HCT116 (cell line): Measurements from ENCODE around the gene FAM171A1. TPM values are rescaled to one million over a fixed set of nuclear protein-coding genes. Genes with fewer than 3 reads are reported as not detected.

Experiments used
- ATAC-seq: fragments of 200-7000 bp; cut with Tn5 transposase; 2 replicates; pipeline ENCODE4 v1.9.1; 2020; ENCODE audit warnings: mild to moderate bottlenecking, moderate library complexity
- BruUV-seq: library from RNA; stranded (reverse); fragments of 400-500 nt; replicated peaks from 2 replicates; lab custom pipeline; 2021; lab: Mats Ljungman, UMichigan
- CTCF ChIA-PET: fragments of 300-600 bp; sonication (Branson Sonifier 250); formaldehyde crosslinking; loops from one replicate; lab custom pipeline; 2021; ENCODE audit warnings: antibody characterized with exemption; lab: Charles Lee
- POLR2A ChIA-PET: fragments of 300-600, 350-600 bp; sonication (Branson Sonifier 250); formaldehyde crosslinking; loops from one replicate; lab custom pipeline; 2021; ENCODE audit warnings: antibody characterized with exemption; lab: Charles Lee
- RAD21 ChIA-PET, 2 experiments: fragments of 300-600 bp; sonication (Branson Sonifier 250); formaldehyde crosslinking; loops; one replicate each; lab custom pipeline; 2023; ENCODE audit warnings: low total read pairs in 2 of 2; ENCODE audit not compliant: uncharacterized antibody in 2 of 2, unreplicated experiment in 2 of 2, low non-redundant PET in 1 of 2; lab: Charles Lee
- DNase-seq: peaks from one replicate; pipeline ENCODE4 v3.0.0-alpha.2; 2010; ENCODE audit warnings: low read depth, low spot score
- H2AFZ ChIP-seq: fragments of 200-600 bp; shearing (Covaris generic), sonication (generic); 2 replicates; pipeline ENCODE4 v1.6.1; 2017; ENCODE audit warnings: low read depth, mixed run types, mixed read lengths, antibody characterized with exemption, low read length; ENCODE audit not compliant: poor library complexity, severe bottlenecking
- H3K27ac ChIP-seq: 2 replicates; pipeline ENCODE4 v1.5.1; 2012; ENCODE audit warnings: low read depth, low read length
- H3K27me3 ChIP-seq: fragments of 200-600 bp; sonication (generic); 2 replicates; pipeline ENCODE4 v1.6.1; 2016; ENCODE audit warnings: mixed run types, low read length, mixed read lengths; ENCODE audit not compliant: insufficient read depth
- H3K36me3 ChIP-seq, 2 experiments: fragments of 200-500 bp in 1 of 2; fragments of 200-600 bp in 1 of 2; sonication (Bioruptor generic) in 1 of 2; sonication (generic) in 1 of 2; 2 replicates each; pipeline versions ENCODE4 v1.5.1 to v1.6.1; 2014 to 2016; ENCODE audit warnings: low read length in 2 of 2, inconsistent platforms in 1 of 2, mixed read lengths in 1 of 2, mixed run types in 1 of 2; ENCODE audit not compliant: insufficient read depth in 2 of 2, control insufficient read depth in 1 of 2
- H3K4me1 ChIP-seq, 2 experiments: fragments of 200-600 bp in 1 of 2; sonication (generic) in 1 of 2; 2 replicates each; pipeline versions ENCODE4 v1.5.1 to v1.6.1; 2012 to 2017; ENCODE audit warnings: low read length in 2 of 2, inconsistent platforms in 1 of 2, mild to moderate bottlenecking in 1 of 2, mixed read lengths in 1 of 2, mixed run types in 1 of 2, moderate library complexity in 1 of 2; ENCODE audit not compliant: insufficient read depth in 2 of 2, control insufficient read depth in 1 of 2
- H3K4me2 ChIP-seq: fragments of 200-600 bp; sonication (generic); 2 replicates; pipeline ENCODE4 v1.6.1; 2017; ENCODE audit warnings: mixed run types, low read length, mixed read lengths
- H3K4me3 ChIP-seq, 2 experiments: fragments of 200-600 bp in 1 of 2; sonication (generic) in 1 of 2; replicated peaks in 1 of 2; 2 replicates each; pipeline ENCODE4 v1.5.1; 2011 to 2016; ENCODE audit warnings: low read length in 2 of 2, control low read depth in 1 of 2, low read depth in 1 of 2, mild to moderate bottlenecking in 1 of 2, mixed read lengths in 1 of 2, mixed run types in 1 of 2
- H3K79me2 ChIP-seq: fragments of 200-600 bp; sonication (generic); 2 replicates; pipeline ENCODE4 v1.6.1; 2017; ENCODE audit warnings: mild to moderate bottlenecking, mixed run types, low read length, moderate library complexity, mixed read lengths; ENCODE audit not compliant: insufficient read depth
- H3K9ac ChIP-seq: fragments of 200-600 bp; sonication (generic); 2 replicates; pipeline ENCODE4 v1.6.1; 2016; ENCODE audit warnings: low read length, mixed read lengths
- H3K9me2 ChIP-seq: fragments of 200-600 bp; sonication (generic), shearing (Covaris generic); 2 replicates; pipeline ENCODE4 v1.6.1; 2017; ENCODE audit warnings: mixed run types, mild to moderate bottlenecking, moderate library complexity; ENCODE audit not compliant: insufficient read depth
- H3K9me3 ChIP-seq, 2 experiments: fragments of 200-500 bp in 1 of 2; fragments of 200-600 bp in 1 of 2; sonication (Bioruptor generic) in 1 of 2; sonication (generic) in 1 of 2; 2 replicates each; pipeline ENCODE4 v1.6.1; 2014 to 2017; ENCODE audit warnings: low read length in 2 of 2, mixed read lengths in 2 of 2, inconsistent platforms in 1 of 2, low read depth in 1 of 2, mild to moderate bottlenecking in 1 of 2, mixed run types in 1 of 2, moderate library complexity in 1 of 2; ENCODE audit not compliant: control insufficient read depth in 1 of 2, insufficient read depth in 1 of 2
- H4K20me1 ChIP-seq: fragments of 200-600 bp; sonication (generic), shearing (Covaris generic); 2 replicates; pipeline ENCODE4 v1.6.1; 2017; ENCODE audit warnings: mixed run types, mild to moderate bottlenecking, moderate library complexity; ENCODE audit not compliant: insufficient read depth
- ATF3 ChIP-seq: IDR thresholded peaks from 2 replicates; pipeline ENCODE4 v1.6.1; 2012
- ELF1 ChIP-seq: IDR thresholded peaks from 2 replicates; pipeline ENCODE4 v1.6.1; 2012; ENCODE audit warnings: low read depth, borderline replicate concordance
- EZH2phosphoT487 ChIP-seq: fragments of 200-600 bp; IDR thresholded peaks from 2 replicates; pipeline ENCODE4 v1.6.1; 2018; ENCODE audit warnings: antibody characterized with exemption, borderline replicate concordance
- FOSL1 ChIP-seq: IDR thresholded peaks from 2 replicates; pipeline ENCODE4 v1.6.1; 2012; ENCODE audit warnings: low read depth
- JUND ChIP-seq: IDR thresholded peaks from 2 replicates; pipeline ENCODE4 v1.6.1; 2012
- RAD21 ChIP-seq: IDR thresholded peaks from 2 replicates; pipeline ENCODE4 v1.6.1; 2012; ENCODE audit warnings: low read depth, mild to moderate bottlenecking
- REST ChIP-seq: IDR thresholded peaks from 2 replicates; pipeline ENCODE4 v1.6.1; 2012; ENCODE audit warnings: low read depth
- YY1 ChIP-seq: IDR thresholded peaks from 2 replicates; pipeline ENCODE4 v1.6.1; 2011; ENCODE audit warnings: low read length, low read depth, moderate library complexity, mild to moderate bottlenecking; ENCODE audit not compliant: insufficient replicate concordance; ENCODE audit errors: extremely low read depth
- ZBTB33 ChIP-seq: IDR thresholded peaks from 2 replicates; pipeline ENCODE4 v1.6.1; 2011; ENCODE audit warnings: mild to moderate bottlenecking, low read length, moderate library complexity; ENCODE audit not compliant: insufficient replicate concordance; ENCODE audit errors: extremely low read depth
- ZFX ChIP-seq: fragments of 450-650 bp; IDR thresholded peaks from 2 replicates; pipeline ENCODE4 v1.6.1; 2017
- ZNF274 ChIP-seq: fragments of 200-500 bp; sonication (Bioruptor generic); IDR thresholded peaks from 2 replicates; pipeline ENCODE4 v1.6.1; 2014; ENCODE audit warnings: mild to moderate bottlenecking, low read depth, low read length, inconsistent platforms
- intact Hi-C: fragments of 100-400 bp; cut with micrococcal nuclease; formaldehyde crosslinking; loops from 2 replicates; pipeline ENCODE4 v1.10.0; 2022
- total RNA-seq: library from RNA; stranded (reverse); gene quantifications from one replicate; pipeline ENCODE4 v1.2.1, GENCODE V29; 2021; ENCODE audit not compliant: unreplicated experiment
- TF ChIP-seq, protein P1 (sequence below), 3 experiments: fragments of 200-600 bp in 1 of 3; sonication (generic) in 1 of 3; IDR thresholded peaks in 2 of 3; conservative IDR thresholded peaks in 1 of 3; 2 replicates each; pipeline ENCODE4 v1.5.1; 2012 to 2017; ENCODE audit warnings: low read depth in 2 of 3, low read length in 2 of 3, antibody characterized with exemption in 1 of 3, borderline replicate concordance in 1 of 3, control low read depth in 1 of 3, mild to moderate bottlenecking in 1 of 3, mixed read lengths in 1 of 3, mixed run types in 1 of 3, moderate library complexity in 1 of 3; ENCODE audit not compliant: insufficient read depth in 1 of 3

FAM171A1 gene
- total RNA-seq, 1 experiment from 2014 or later = 32.5 TPM

- H3K36me3 ChIP-seq = no peaks in the 10 kb centered on the region
- no peak for DNase-seq
- intact Hi-C loops = loop anchor here (5.0 kb wide), 2 partner anchors 112 to 207 kb away; partner anchors contain the start of gene NMT2
- TF ChIP-seq RAD21 (no peak), ELF1 (no peak), ZFX (no peak), ZBTB33 (no peak), ZNF274 (no peak), YY1 (no peak), FOSL1 (no peak), REST (no peak), EZH2phosphoT487 (no peak), JUND (no peak), ATF3 (no peak)
- TF ChIP-seq, protein P1, sequence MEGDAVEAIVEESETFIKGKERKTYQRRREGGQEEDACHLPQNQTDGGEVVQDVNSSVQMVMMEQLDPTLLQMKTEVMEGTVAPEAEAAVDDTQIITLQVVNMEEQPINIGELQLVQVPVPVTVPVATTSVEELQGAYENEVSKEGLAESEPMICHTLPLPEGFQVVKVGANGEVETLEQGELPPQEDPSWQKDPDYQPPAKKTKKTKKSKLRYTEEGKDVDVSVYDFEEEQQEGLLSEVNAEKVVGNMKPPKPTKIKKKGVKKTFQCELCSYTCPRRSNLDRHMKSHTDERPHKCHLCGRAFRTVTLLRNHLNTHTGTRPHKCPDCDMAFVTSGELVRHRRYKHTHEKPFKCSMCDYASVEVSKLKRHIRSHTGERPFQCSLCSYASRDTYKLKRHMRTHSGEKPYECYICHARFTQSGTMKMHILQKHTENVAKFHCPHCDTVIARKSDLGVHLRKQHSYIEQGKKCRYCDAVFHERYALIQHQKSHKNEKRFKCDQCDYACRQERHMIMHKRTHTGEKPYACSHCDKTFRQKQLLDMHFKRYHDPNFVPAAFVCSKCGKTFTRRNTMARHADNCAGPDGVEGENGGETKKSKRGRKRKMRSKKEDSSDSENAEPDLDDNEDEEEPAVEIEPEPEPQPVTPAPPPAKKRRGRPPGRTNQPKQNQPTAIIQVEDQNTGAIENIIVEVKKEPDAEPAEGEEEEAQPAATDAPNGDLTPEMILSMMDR (IDR thresholded peaks at IDR 0.05 in 2 of 3, conservative IDR thresholded peaks at IDR 0.05 in 1 of 3; ENCODE audit: borderline replicate concordance in 1 of 3, insufficient read depth in 1 of 3, low read depth in 2 of 3, low read length in 2 of 3) = no peak
- TF ChIP-seq, all 23 proteins: peak for 0
- Histone ChIP-seq H3K27me3 (no peaks in the 10 kb centered on the region), H3K9me2 (no peaks in the 10 kb centered on the region), H4K20me1 (no peaks in the 10 kb centered on the region), H3K27ac (no peak overlapping the region), H3K79me2 (peaks cover 12% of the 10 kb centered on the region), H3K9me3 (no peaks in the 10 kb centered on the region), H3K4me2 (no peak overlapping the region), H3K4me1 (peaks cover 6 to 17% of the 10 kb centered on the region in 2 experiments; a peak in 3 of 4 replicates), H3K9ac (no peak overlapping the region), H3K4me3 (no peak overlapping the region), H2AFZ (no peak overlapping the region)
- no TSS peak for BruUV-seq
- no peak for ATAC-seq
- ChIA-PET CTCF (no interaction called here), RAD21 (no interaction called here), POLR2A (no interaction called here)
Observed at GRCh38 chr10:15374156-15374555, 3.1 kb upstream of the FAM171A1 start.
